HCT116 (cell line): ENCODE data around the gene SLCO2A1. TPM values are rescaled to one million over a fixed set of nuclear protein-coding genes. Genes with fewer than 3 reads are reported as not detected.

Experiments used
- ATAC-seq: fragments of 200-7000 bp; cut with Tn5 transposase; 2 replicates; pipeline ENCODE4 v1.9.1; 2020; ENCODE audit warnings: mild to moderate bottlenecking, moderate library complexity
- BruUV-seq: library from RNA; stranded (reverse); fragments of 400-500 nt; replicated peaks from 2 replicates; lab custom pipeline; 2021; lab: Mats Ljungman, UMichigan
- CTCF ChIA-PET: fragments of 300-600 bp; sonication (Branson Sonifier 250); formaldehyde crosslinking; loops from one replicate; lab custom pipeline; 2021; ENCODE audit warnings: antibody characterized with exemption; lab: Charles Lee
- POLR2A ChIA-PET: fragments of 300-600, 350-600 bp; sonication (Branson Sonifier 250); formaldehyde crosslinking; loops from one replicate; lab custom pipeline; 2021; ENCODE audit warnings: antibody characterized with exemption; lab: Charles Lee
- RAD21 ChIA-PET, 2 experiments: fragments of 300-600 bp; sonication (Branson Sonifier 250); formaldehyde crosslinking; loops; one replicate each; lab custom pipeline; 2023; ENCODE audit warnings: low total read pairs in 2 of 2; ENCODE audit not compliant: uncharacterized antibody in 2 of 2, unreplicated experiment in 2 of 2, low non-redundant PET in 1 of 2; lab: Charles Lee
- DNase-seq: peaks from one replicate; pipeline ENCODE4 v3.0.0-alpha.2; 2010; ENCODE audit warnings: low read depth, low spot score
- H2AFZ ChIP-seq: fragments of 200-600 bp; shearing (Covaris generic), sonication (generic); 2 replicates; pipeline ENCODE4 v1.6.1; 2017; ENCODE audit warnings: low read depth, mixed run types, mixed read lengths, antibody characterized with exemption, low read length; ENCODE audit not compliant: poor library complexity, severe bottlenecking
- H3K27ac ChIP-seq: 2 replicates; pipeline ENCODE4 v1.5.1; 2012; ENCODE audit warnings: low read depth, low read length
- H3K27me3 ChIP-seq: fragments of 200-600 bp; sonication (generic); 2 replicates; pipeline ENCODE4 v1.6.1; 2016; ENCODE audit warnings: mixed run types, low read length, mixed read lengths; ENCODE audit not compliant: insufficient read depth
- H3K36me3 ChIP-seq, 2 experiments: fragments of 200-500 bp in 1 of 2; fragments of 200-600 bp in 1 of 2; sonication (Bioruptor generic) in 1 of 2; sonication (generic) in 1 of 2; 2 replicates each; pipeline versions ENCODE4 v1.5.1 to v1.6.1; 2014 to 2016; ENCODE audit warnings: low read length in 2 of 2, inconsistent platforms in 1 of 2, mixed read lengths in 1 of 2, mixed run types in 1 of 2; ENCODE audit not compliant: insufficient read depth in 2 of 2, control insufficient read depth in 1 of 2
- H3K4me1 ChIP-seq, 2 experiments: fragments of 200-600 bp in 1 of 2; sonication (generic) in 1 of 2; 2 replicates each; pipeline versions ENCODE4 v1.5.1 to v1.6.1; 2012 to 2017; ENCODE audit warnings: low read length in 2 of 2, inconsistent platforms in 1 of 2, mild to moderate bottlenecking in 1 of 2, mixed read lengths in 1 of 2, mixed run types in 1 of 2, moderate library complexity in 1 of 2; ENCODE audit not compliant: insufficient read depth in 2 of 2, control insufficient read depth in 1 of 2
- H3K4me2 ChIP-seq: fragments of 200-600 bp; sonication (generic); 2 replicates; pipeline ENCODE4 v1.6.1; 2017; ENCODE audit warnings: mixed run types, low read length, mixed read lengths
- H3K4me3 ChIP-seq, 2 experiments: fragments of 200-600 bp in 1 of 2; sonication (generic) in 1 of 2; replicated peaks in 1 of 2; 2 replicates each; pipeline ENCODE4 v1.5.1; 2011 to 2016; ENCODE audit warnings: low read length in 2 of 2, control low read depth in 1 of 2, low read depth in 1 of 2, mild to moderate bottlenecking in 1 of 2, mixed read lengths in 1 of 2, mixed run types in 1 of 2
- H3K79me2 ChIP-seq: fragments of 200-600 bp; sonication (generic); 2 replicates; pipeline ENCODE4 v1.6.1; 2017; ENCODE audit warnings: mild to moderate bottlenecking, mixed run types, low read length, moderate library complexity, mixed read lengths; ENCODE audit not compliant: insufficient read depth
- H3K9ac ChIP-seq: fragments of 200-600 bp; sonication (generic); 2 replicates; pipeline ENCODE4 v1.6.1; 2016; ENCODE audit warnings: low read length, mixed read lengths
- H3K9me2 ChIP-seq: fragments of 200-600 bp; sonication (generic), shearing (Covaris generic); 2 replicates; pipeline ENCODE4 v1.6.1; 2017; ENCODE audit warnings: mixed run types, mild to moderate bottlenecking, moderate library complexity; ENCODE audit not compliant: insufficient read depth
- H3K9me3 ChIP-seq, 2 experiments: fragments of 200-500 bp in 1 of 2; fragments of 200-600 bp in 1 of 2; sonication (Bioruptor generic) in 1 of 2; sonication (generic) in 1 of 2; 2 replicates each; pipeline ENCODE4 v1.6.1; 2014 to 2017; ENCODE audit warnings: low read length in 2 of 2, mixed read lengths in 2 of 2, inconsistent platforms in 1 of 2, low read depth in 1 of 2, mild to moderate bottlenecking in 1 of 2, mixed run types in 1 of 2, moderate library complexity in 1 of 2; ENCODE audit not compliant: control insufficient read depth in 1 of 2, insufficient read depth in 1 of 2
- H4K20me1 ChIP-seq: fragments of 200-600 bp; sonication (generic), shearing (Covaris generic); 2 replicates; pipeline ENCODE4 v1.6.1; 2017; ENCODE audit warnings: mixed run types, mild to moderate bottlenecking, moderate library complexity; ENCODE audit not compliant: insufficient read depth
- CEBPB ChIP-seq: IDR thresholded peaks from 2 replicates; pipeline ENCODE4 v1.6.1; 2012; ENCODE audit warnings: low read depth
- EGR1 ChIP-seq: IDR thresholded peaks from 2 replicates; pipeline ENCODE4 v1.6.1; 2012; ENCODE audit warnings: low read depth
- ELF1 ChIP-seq: IDR thresholded peaks from 2 replicates; pipeline ENCODE4 v1.6.1; 2012; ENCODE audit warnings: low read depth, borderline replicate concordance
- EZH2 ChIP-seq: fragments of 200-600 bp; sonication (generic); IDR thresholded peaks from 2 replicates; pipeline ENCODE4 v1.6.1; 2017; ENCODE audit warnings: antibody characterized with exemption, mixed run types
- MAX ChIP-seq: IDR thresholded peaks from 2 replicates; pipeline ENCODE4 v1.6.1; 2012
- REST ChIP-seq: IDR thresholded peaks from 2 replicates; pipeline ENCODE4 v1.6.1; 2012; ENCODE audit warnings: low read depth
- SIN3A ChIP-seq: IDR thresholded peaks from 2 replicates; pipeline ENCODE4 v1.6.1; 2012; ENCODE audit warnings: low read depth
- ZNF274 ChIP-seq: fragments of 200-500 bp; sonication (Bioruptor generic); IDR thresholded peaks from 2 replicates; pipeline ENCODE4 v1.6.1; 2014; ENCODE audit warnings: mild to moderate bottlenecking, low read depth, low read length, inconsistent platforms
- intact Hi-C: fragments of 100-400 bp; cut with micrococcal nuclease; formaldehyde crosslinking; loops from 2 replicates; pipeline ENCODE4 v1.10.0; 2022
- total RNA-seq: library from RNA; stranded (reverse); gene quantifications from one replicate; pipeline ENCODE4 v1.2.1, GENCODE V29; 2021; ENCODE audit not compliant: unreplicated experiment
- TF ChIP-seq, protein P1 (sequence below): IDR thresholded peaks from 2 replicates; pipeline ENCODE4 v1.6.1; 2011; ENCODE audit warnings: mild to moderate bottlenecking, low read length, moderate library complexity; ENCODE audit not compliant: insufficient replicate concordance; ENCODE audit errors: extremely low read depth

SLCO2A1 gene
- total RNA-seq, 1 experiment from 2014 or later = 0.52 TPM

DNA sequence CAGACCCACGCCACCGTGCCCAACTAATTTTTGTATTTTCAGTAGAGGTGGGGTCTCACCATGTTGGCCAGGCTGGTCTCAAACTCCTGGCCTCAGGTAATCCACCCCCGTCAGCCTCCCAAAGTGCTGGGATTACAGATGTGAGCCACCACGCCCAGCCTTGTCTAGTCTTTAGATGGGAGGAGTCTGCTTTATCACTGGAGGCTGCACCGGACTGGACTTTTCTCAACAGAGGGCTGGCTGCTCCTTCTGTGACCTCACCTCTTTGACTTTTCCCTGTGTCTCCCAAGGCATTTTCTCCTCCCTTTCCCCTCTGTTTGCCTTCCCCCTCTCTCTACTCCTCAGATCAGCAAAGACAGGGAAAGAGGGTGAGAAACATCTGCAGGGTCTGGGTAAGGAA is 28.5 kb downstream of the SLCO2A1 start:
- H3K36me3 ChIP-seq = no peaks in the 10 kb centered on the region
- no peak overlapping the region for H3K27ac ChIP-seq
- ATAC-seq (no peak), DNase-seq (no peak)
- peaks cover 5% of the 10 kb centered on the region; the same call in 1 of the 2 replicates for H3K27me3 ChIP-seq
- no peaks in the 10 kb centered on the region for H3K79me2 ChIP-seq
- no peak overlapping the region for H3K4me3 ChIP-seq
- no TSS peak for BruUV-seq
- ChIA-PET CTCF (no interaction called here), POLR2A (no interaction called here), RAD21 (no interaction called here)
- no peak overlapping the region for H2AFZ ChIP-seq
- intact Hi-C loops = no loop called here
- no peak for TF ChIP-seq EZH2
- TF ChIP-seq CEBPB = no peak
- TF ChIP-seq REST = no peak
- TF ChIP-seq EGR1 = no peak
- TF ChIP-seq SIN3A = no peak
- TF ChIP-seq MAX = no peak
- TF ChIP-seq ELF1 = no peak
- TF ChIP-seq ZNF274 = no peak
- TF ChIP-seq, protein P1, sequence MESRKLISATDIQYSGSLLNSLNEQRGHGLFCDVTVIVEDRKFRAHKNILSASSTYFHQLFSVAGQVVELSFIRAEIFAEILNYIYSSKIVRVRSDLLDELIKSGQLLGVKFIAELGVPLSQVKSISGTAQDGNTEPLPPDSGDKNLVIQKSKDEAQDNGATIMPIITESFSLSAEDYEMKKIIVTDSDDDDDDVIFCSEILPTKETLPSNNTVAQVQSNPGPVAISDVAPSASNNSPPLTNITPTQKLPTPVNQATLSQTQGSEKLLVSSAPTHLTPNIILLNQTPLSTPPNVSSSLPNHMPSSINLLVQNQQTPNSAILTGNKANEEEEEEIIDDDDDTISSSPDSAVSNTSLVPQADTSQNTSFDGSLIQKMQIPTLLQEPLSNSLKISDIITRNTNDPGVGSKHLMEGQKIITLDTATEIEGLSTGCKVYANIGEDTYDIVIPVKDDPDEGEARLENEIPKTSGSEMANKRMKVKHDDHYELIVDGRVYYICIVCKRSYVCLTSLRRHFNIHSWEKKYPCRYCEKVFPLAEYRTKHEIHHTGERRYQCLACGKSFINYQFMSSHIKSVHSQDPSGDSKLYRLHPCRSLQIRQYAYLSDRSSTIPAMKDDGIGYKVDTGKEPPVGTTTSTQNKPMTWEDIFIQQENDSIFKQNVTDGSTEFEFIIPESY = no peak
- TF ChIP-seq, all 23 proteins: peak for 0
- H4K20me1 ChIP-seq = no peaks in the 10 kb centered on the region
- H3K9ac ChIP-seq = no peak overlapping the region
- H3K4me1 ChIP-seq = 0 out of 4 replicates have a peak, but pooled peaks cover 0 to 4% of the 10 kb centered on the region in 2 experiments
- H3K9me2 ChIP-seq = no peaks in the 10 kb centered on the region
- no peak overlapping the region for H3K4me2 ChIP-seq
- H3K9me3 ChIP-seq = no peaks in the 10 kb centered on the region
